ENCODE measurements around the gene SH3YL1. TPM values are rescaled to one million over a fixed set of nuclear protein-coding genes. Genes with fewer than 3 reads are reported as not detected.

SH3YL1 gene
- polyA plus RNA-seq, 1 donor (not counting 4 experiments of a cell fraction or from before 2014, with no cell fraction given): 41.8 TPM

DNA sequence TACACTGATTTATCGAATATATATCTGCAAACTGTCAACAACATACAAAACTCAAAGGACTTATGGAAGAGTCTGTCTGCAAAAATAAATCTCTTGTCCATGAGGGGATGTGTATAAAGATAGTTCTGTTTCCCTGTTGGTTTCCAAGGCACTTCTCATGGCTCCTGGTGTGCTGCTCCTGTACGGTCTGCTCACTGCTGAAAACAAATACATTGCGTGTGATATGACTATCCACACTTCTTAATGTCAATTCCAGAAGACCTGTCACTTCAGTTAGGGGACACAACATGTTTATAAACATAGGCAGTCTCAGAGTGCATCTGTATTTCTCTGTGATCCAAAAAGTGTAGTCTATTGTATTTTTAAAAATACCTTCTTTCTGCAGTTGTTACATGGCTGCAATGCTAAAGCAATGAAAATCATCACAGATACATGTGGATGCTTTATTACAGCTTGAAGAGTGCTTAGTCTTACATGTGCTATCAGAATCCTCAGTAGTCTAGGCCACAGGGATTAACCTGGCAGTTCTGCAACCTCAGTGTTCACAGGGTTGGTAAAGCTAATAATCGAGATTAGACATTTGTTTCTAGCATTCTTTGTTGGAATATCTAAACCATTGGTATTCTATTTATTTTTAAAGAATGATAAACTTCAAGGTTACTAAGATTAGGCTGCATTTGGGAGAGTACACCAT is 16.3 kb upstream of the SH3YL1 start:
- no peak for FAIRE-seq
- H3K27ac ChIP-seq (ENCODE audit: control insufficient read depth, insufficient read depth, low read length): no peak overlapping the region
- H3K4me3 ChIP-seq (ENCODE audit: control insufficient read depth in 2 of 3, extremely low read depth in 1 of 3, insufficient read depth in 2 of 3, low read depth in 1 of 3, low read length in 3 of 3): no peak overlapping the region
- peaks cover 14 to 21% of the 10 kb centered on the region in 2 experiments for H3K36me3 ChIP-seq (ENCODE audit: control insufficient read depth in 2 of 2, extremely low read depth in 1 of 2, insufficient read depth in 2 of 2, low read length in 2 of 2)
- DNase-seq (ENCODE audit: low read depth, low spot score): no peak
- no peaks in the 10 kb centered on the region for H3K9me1 ChIP-seq (ENCODE audit: control insufficient read depth, extremely low read depth, insufficient read depth, low read length)
- H3K9me3 ChIP-seq (ENCODE audit: control insufficient read depth, low read depth, low read length): no peaks in the 10 kb centered on the region
- H2AFZ ChIP-seq (ENCODE audit: control insufficient read depth, low read length): no peak overlapping the region
- H3K4me1 ChIP-seq (ENCODE audit: control insufficient read depth, extremely low read depth, insufficient read depth, low read length): no peaks in the 10 kb centered on the region
- dilution Hi-C loops (cut with MboI; ENCODE audit: extremely low pct_ligation_motif_present, low sequenced_read_pairs): no loop called here
- peaks cover 18% of the 10 kb centered on the region for H3K79me2 ChIP-seq (ENCODE audit: control insufficient read depth, insufficient read depth, low read length)
- H3K27me3 ChIP-seq (ENCODE audit: control insufficient read depth, extremely low read depth, insufficient read depth, low read length): no peaks in the 10 kb centered on the region
- H3K9ac ChIP-seq (ENCODE audit: control insufficient read depth, extremely low read depth, insufficient read depth, low read length): no peak overlapping the region
- peaks cover 2% of the 10 kb centered on the region for H4K20me1 ChIP-seq (ENCODE audit: control insufficient read depth, extremely low read depth, insufficient read depth, low read length)
- TF ChIP-seq CTCF (optimal IDR thresholded peaks at IDR 0.05 in 1 of 3, IDR thresholded peaks at IDR 0.05 in 1 of 3, conservative IDR thresholded peaks at IDR 0.05 in 1 of 3; ENCODE audit: extremely low read depth in 1 of 3, insufficient read depth in 2 of 3, low read length in 3 of 3) (no peak), EZH2 (IDR thresholded peaks at IDR 0.05; ENCODE audit: low read length) (no peak)
- no peak overlapping the region for H3K4me2 ChIP-seq (ENCODE audit: control insufficient read depth, extremely low read depth, insufficient read depth, low read depth, low read length)

DNA sequence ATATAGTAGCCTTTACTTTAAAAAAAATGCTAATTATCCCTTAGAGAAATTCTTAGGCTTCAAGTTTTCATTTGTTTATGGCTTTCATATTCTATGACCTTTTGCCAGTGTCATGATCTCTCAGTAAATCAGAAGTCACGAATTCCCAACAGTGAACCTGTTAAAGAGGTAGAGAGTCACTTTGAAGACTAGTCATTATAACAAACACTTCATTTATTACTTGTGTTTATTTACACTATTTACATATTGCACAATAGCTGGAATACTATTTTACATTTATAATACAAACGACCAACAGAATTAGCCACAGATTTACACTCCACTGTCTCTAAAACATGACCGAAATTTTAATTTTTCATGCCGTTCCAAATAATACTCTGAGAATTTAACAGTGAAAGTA is 15.5 kb upstream of the SH3YL1 start:
- Histone ChIP-seq H2AFZ (ENCODE audit: control insufficient read depth, low read length) (no peak overlapping the region), H3K27ac (ENCODE audit: control insufficient read depth, insufficient read depth, low read length) (no peak overlapping the region), H3K36me3 (ENCODE audit: control insufficient read depth in 2 of 2, extremely low read depth in 1 of 2, insufficient read depth in 2 of 2, low read length in 2 of 2) (peaks cover 14 to 21% of the 10 kb centered on the region in 2 experiments), H3K79me2 (ENCODE audit: control insufficient read depth, insufficient read depth, low read length) (peaks cover 24% of the 10 kb centered on the region), H4K20me1 (ENCODE audit: control insufficient read depth, extremely low read depth, insufficient read depth, low read length) (peaks cover 2% of the 10 kb centered on the region), H3K9me1 (ENCODE audit: control insufficient read depth, extremely low read depth, insufficient read depth, low read length) (no peaks in the 10 kb centered on the region), H3K9me3 (ENCODE audit: control insufficient read depth, low read depth, low read length) (no peaks in the 10 kb centered on the region), H3K4me2 (ENCODE audit: control insufficient read depth, extremely low read depth, insufficient read depth, low read depth, low read length) (no peak overlapping the region), H3K4me3 (ENCODE audit: control insufficient read depth in 2 of 3, extremely low read depth in 1 of 3, insufficient read depth in 2 of 3, low read depth in 1 of 3, low read length in 3 of 3) (no peak overlapping the region), H3K9ac (ENCODE audit: control insufficient read depth, extremely low read depth, insufficient read depth, low read length) (no peak overlapping the region), H3K27me3 (ENCODE audit: control insufficient read depth, extremely low read depth, insufficient read depth, low read length) (no peaks in the 10 kb centered on the region), H3K4me1 (ENCODE audit: control insufficient read depth, extremely low read depth, insufficient read depth, low read length) (no peaks in the 10 kb centered on the region)
- dilution Hi-C loops (cut with MboI; ENCODE audit: extremely low pct_ligation_motif_present, low sequenced_read_pairs): no loop called here
- no peak for FAIRE-seq
- DNase-seq (ENCODE audit: low read depth, low spot score): no peak
- no peak for TF ChIP-seq CTCF (optimal IDR thresholded peaks at IDR 0.05 in 1 of 3, IDR thresholded peaks at IDR 0.05 in 1 of 3, conservative IDR thresholded peaks at IDR 0.05 in 1 of 3; ENCODE audit: extremely low read depth in 1 of 3, insufficient read depth in 2 of 3, low read length in 3 of 3)
